Stimulated activated CD8-positive, alpha-beta memory T cell treated with anti-CD3 and anti-CD28 coated beads, Interleukin-12 subunit alpha, Interleukin-12 subunit beta, amount 100 ng/mL, for 1 hour (primary cell): ENCODE measurements around the gene PLCH1.

Experiments
- DNase-seq: peaks from one replicate; pipeline ENCODE4 v3.0.0-alpha.2; 2020; ENCODE audit warnings: low read depth

Gene PLCH1

GRCh38 chr3:155548195-155548594 lies 196.7 kb downstream of the PLCH1 start:
- no peak for DNase-seq

- no peak for DNase-seq
These were observed 209.8 kb downstream of the PLCH1 start for GRCh38 chr3:155535098-155535497.

- DNase-seq = no peak
These were observed 216.3 kb downstream of the PLCH1 start for GRCh38 chr3:155528579-155528978.

- no peak for DNase-seq
These were observed 219.5 kb downstream of the PLCH1 start for GRCh38 chr3:155525324-155525833.

- no peak for DNase-seq
These were observed 224.4 kb downstream of the PLCH1 start for GRCh38 chr3:155520463-155520862.

GRCh38 chr3:155519078-155519477 lies 225.8 kb downstream of the PLCH1 start:
- DNase-seq = no peak

GRCh38 chr3:155517903-155518302 lies 227.0 kb downstream of the PLCH1 start:
- no peak for DNase-seq

GRCh38 chr3:155516439-155516838 lies 228.4 kb downstream of the PLCH1 start:
- no peak for DNase-seq

GRCh38 chr3:155512867-155513261 lies 232.0 kb downstream of the PLCH1 start:
- no peak for DNase-seq

- DNase-seq = no peak
These were observed 232.6 kb downstream of the PLCH1 start for GRCh38 chr3:155512175-155512866.

GRCh38 chr3:155504682-155505081 lies 240.2 kb downstream of the PLCH1 start:
- no peak for DNase-seq

- no peak for DNase-seq
These were observed 242.2 kb downstream of the PLCH1 start for GRCh38 chr3:155502630-155503029.

- DNase-seq = no peak
These were observed 244.6 kb downstream of the PLCH1 start for GRCh38 chr3:155500194-155500818.

GRCh38 chr3:155497930-155498647 lies 246.8 kb downstream of the PLCH1 start:
- DNase-seq = no peak

GRCh38 chr3:155496206-155496605 lies 248.7 kb downstream of the PLCH1 start:
- no peak for DNase-seq

- no peak for DNase-seq
These were observed 249.5 kb downstream of the PLCH1 start for GRCh38 chr3:155495387-155495786.

GRCh38 chr3:155494332-155494731 lies 250.5 kb downstream of the PLCH1 start:
- no peak for DNase-seq

GRCh38 chr3:155492841-155493240 lies 252.0 kb downstream of the PLCH1 start:
- DNase-seq = no peak

GRCh38 chr3:155491696-155492095 lies 253.2 kb downstream of the PLCH1 start:
- no peak for DNase-seq

- no peak for DNase-seq
These were observed 256.2 kb downstream of the PLCH1 start for GRCh38 chr3:155488671-155489070.

- DNase-seq = no peak
These were observed 259.0 kb downstream of the PLCH1 start for GRCh38 chr3:155485897-155486296.

GRCh38 chr3:155481591-155481990 lies 263.3 kb downstream of the PLCH1 start:
- DNase-seq = no peak

GRCh38 chr3:155481089-155481488 lies 263.8 kb downstream of the PLCH1 start:
- no peak for DNase-seq
